MM.1S (cell line): Measurements from ENCODE around the gene IDH2.

Experiments used
- EZH2 ChIP-seq: fragments of 300-600 bp; sonication (generic); optimal IDR thresholded peaks from 2 replicates; pipeline ENCODE3; 2017; ENCODE audit warnings: low read depth, mild to moderate bottlenecking, antibody characterized with exemption, low read length, mixed read lengths
- EZH2phosphoT487 ChIP-seq: fragments of 300-600 bp; sonication (generic); IDR thresholded peaks from 2 replicates; pipeline ENCODE4 v1.6.1; 2018; ENCODE audit warnings: antibody characterized with exemption, low read length
- TF ChIP-seq, protein P1 (sequence below): fragments of 300-600 bp; sonication (generic); IDR thresholded peaks from 2 replicates; pipeline ENCODE4 v1.5.1; 2016; ENCODE audit warnings: antibody characterized with exemption, low read length, mixed read lengths

DNA sequence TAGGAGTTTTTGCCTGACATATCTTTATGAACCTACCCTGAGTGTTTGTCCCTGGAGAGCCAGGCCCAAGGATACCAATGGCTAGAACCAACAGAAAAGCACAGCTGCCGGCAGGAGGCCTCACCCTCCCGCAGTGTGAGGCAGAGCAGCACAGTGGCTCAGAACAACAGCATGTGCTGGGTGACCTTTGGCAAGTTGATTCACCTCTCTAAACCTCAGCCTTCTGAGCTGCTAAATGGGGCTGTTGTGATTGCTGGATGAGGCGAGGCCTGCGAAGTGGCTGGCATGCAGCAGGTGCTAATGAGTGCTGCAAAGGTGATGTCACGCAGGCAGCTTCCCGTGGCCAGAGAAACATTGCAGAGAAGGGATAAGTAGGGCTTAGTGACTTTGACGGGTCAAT lies 23.3 kb downstream of the IDH2 start:
- TF ChIP-seq EZH2 (no peak), EZH2phosphoT487 (no peak)
- TF ChIP-seq, protein P1, sequence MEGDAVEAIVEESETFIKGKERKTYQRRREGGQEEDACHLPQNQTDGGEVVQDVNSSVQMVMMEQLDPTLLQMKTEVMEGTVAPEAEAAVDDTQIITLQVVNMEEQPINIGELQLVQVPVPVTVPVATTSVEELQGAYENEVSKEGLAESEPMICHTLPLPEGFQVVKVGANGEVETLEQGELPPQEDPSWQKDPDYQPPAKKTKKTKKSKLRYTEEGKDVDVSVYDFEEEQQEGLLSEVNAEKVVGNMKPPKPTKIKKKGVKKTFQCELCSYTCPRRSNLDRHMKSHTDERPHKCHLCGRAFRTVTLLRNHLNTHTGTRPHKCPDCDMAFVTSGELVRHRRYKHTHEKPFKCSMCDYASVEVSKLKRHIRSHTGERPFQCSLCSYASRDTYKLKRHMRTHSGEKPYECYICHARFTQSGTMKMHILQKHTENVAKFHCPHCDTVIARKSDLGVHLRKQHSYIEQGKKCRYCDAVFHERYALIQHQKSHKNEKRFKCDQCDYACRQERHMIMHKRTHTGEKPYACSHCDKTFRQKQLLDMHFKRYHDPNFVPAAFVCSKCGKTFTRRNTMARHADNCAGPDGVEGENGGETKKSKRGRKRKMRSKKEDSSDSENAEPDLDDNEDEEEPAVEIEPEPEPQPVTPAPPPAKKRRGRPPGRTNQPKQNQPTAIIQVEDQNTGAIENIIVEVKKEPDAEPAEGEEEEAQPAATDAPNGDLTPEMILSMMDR = no peak
